22Rv1 (cell line): ENCODE data around the gene EPS8L2.
"Not testable (repeated sequence)": the region's sequence is repeated elsewhere in the genome, so short reads cannot be mapped to it uniquely, and the experiment has no call there.

Experiments used
- H3K27ac ChIP-seq: fragments of 450-650 bp; 2 replicates; pipeline ENCODE4 v1.5.1; 2017
- ZFX ChIP-seq: fragments of 450-650 bp; IDR thresholded peaks from 2 replicates; pipeline ENCODE4 v1.6.1; 2017; ENCODE audit warnings: antibody characterized with exemption, borderline replicate concordance
- TF ChIP-seq, protein P1 (sequence below): fragments of 450-650 bp; IDR thresholded peaks from 2 replicates; pipeline ENCODE4 v1.5.1; 2017; ENCODE audit warnings: mild to moderate bottlenecking

The EPS8L2 gene

DNA sequence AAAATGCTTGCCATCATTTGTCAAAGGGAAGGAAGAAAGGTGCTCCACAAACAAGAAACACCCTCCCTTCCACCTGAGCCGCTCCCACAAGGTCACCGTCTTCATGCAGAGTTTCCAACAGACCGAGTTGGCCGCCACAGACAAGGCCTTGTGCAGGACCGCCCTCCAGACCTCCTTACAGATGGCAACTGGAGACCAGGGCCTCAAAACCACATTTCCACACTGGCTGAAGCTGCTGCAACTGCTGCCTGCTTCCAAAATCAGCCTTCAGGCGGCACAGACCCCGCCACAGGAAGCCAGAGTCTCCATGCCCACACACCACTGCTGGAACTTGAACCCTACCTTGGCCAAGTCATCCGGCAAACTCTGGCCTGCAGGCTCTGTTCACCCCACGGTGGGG is 17.4 kb upstream of the EPS8L2 start:
- TF ChIP-seq ZFX: no peak
- TF ChIP-seq, protein P1, sequence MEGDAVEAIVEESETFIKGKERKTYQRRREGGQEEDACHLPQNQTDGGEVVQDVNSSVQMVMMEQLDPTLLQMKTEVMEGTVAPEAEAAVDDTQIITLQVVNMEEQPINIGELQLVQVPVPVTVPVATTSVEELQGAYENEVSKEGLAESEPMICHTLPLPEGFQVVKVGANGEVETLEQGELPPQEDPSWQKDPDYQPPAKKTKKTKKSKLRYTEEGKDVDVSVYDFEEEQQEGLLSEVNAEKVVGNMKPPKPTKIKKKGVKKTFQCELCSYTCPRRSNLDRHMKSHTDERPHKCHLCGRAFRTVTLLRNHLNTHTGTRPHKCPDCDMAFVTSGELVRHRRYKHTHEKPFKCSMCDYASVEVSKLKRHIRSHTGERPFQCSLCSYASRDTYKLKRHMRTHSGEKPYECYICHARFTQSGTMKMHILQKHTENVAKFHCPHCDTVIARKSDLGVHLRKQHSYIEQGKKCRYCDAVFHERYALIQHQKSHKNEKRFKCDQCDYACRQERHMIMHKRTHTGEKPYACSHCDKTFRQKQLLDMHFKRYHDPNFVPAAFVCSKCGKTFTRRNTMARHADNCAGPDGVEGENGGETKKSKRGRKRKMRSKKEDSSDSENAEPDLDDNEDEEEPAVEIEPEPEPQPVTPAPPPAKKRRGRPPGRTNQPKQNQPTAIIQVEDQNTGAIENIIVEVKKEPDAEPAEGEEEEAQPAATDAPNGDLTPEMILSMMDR: no peak
- no peak overlapping the region for H3K27ac ChIP-seq

DNA sequence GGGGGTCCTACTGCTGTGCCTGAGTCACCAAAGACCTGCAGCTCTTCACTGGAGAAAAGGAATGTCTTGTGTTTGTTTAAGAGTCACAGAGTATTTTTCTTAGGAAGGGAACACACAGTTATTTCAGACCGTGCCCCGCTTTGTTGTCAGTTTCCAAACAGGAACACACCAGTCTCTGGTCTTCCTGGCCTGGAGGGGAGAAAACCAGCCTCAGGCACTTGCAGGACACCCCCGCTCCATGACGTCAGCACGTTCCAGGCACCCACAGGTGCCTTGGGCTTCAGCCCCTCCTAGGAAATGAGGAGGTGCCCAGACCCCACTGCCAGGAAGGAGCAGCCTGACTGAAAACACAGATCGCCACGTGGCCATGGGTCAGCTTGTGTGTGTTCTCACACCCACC is 16.4 kb upstream of the EPS8L2 start:
- no peak overlapping the region for H3K27ac ChIP-seq
- no peak for TF ChIP-seq ZFX
- TF ChIP-seq, protein P1: no peak

DNA sequence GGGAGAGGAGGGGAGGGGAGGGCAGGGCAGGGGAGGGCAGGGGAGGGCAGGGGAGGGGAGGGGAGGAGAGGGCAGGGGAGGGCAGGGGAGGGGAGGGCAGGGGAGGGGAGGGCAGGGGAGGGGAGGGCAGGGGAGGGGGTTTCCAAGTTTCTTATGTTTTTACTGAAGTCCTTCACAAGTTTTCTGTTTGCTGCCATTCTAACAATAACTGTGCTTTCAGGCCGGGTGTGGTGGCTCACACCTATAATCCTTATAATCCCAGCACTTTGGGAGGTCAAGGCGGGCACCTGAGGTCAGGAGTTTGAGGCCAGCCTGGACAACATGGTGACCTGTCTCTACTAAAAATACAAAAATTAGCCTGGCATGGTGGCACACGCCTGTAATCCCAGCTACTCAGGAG is 15.8 kb upstream of the EPS8L2 start:
- H3K27ac ChIP-seq: not testable (repeated sequence)

DNA sequence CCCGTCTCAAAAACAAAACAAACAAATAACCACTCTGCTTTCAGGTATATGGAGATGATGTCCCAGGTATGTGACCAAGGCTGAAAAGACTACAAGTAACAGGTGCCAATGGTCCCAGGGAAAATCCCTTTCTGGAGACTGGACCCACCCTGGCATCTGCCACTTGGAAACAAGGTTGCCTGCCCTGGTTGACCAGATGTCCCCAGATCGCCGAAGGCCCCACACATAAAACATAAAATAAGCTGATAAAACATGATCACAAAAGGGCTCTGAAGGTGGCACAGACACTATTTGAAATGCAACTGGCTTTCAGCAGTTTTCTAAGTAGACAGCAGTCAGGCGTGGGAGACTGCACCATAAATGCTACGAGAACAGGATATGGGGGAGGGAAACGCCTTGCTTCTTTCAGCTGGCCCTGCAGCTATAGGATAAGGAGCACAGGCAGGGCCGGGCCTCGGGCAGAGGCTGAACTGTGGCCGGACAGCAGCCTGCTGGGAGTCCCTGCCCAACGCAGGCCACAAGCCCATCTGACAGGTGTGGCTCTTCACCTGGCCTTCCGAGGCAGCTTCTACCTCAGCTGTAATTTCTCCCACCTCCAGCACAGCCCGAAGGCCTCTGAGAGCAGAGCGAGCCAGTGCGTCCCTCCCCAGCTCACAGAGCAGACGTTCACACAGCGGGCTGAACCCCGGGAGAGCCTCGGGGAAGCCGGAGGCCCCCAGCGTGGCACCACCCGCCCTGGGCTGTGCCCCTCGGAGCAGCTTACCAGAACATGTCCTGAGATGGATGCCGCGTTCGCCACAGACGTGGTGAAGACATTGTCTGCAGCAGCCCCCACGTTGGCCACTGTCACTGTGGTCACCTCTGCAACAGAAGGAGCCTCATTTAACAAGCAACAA is 15.0 kb upstream of the EPS8L2 start:
- no peak for TF ChIP-seq ZFX
- TF ChIP-seq, protein P1: no peak
- H3K27ac ChIP-seq: no peak overlapping the region

DNA sequence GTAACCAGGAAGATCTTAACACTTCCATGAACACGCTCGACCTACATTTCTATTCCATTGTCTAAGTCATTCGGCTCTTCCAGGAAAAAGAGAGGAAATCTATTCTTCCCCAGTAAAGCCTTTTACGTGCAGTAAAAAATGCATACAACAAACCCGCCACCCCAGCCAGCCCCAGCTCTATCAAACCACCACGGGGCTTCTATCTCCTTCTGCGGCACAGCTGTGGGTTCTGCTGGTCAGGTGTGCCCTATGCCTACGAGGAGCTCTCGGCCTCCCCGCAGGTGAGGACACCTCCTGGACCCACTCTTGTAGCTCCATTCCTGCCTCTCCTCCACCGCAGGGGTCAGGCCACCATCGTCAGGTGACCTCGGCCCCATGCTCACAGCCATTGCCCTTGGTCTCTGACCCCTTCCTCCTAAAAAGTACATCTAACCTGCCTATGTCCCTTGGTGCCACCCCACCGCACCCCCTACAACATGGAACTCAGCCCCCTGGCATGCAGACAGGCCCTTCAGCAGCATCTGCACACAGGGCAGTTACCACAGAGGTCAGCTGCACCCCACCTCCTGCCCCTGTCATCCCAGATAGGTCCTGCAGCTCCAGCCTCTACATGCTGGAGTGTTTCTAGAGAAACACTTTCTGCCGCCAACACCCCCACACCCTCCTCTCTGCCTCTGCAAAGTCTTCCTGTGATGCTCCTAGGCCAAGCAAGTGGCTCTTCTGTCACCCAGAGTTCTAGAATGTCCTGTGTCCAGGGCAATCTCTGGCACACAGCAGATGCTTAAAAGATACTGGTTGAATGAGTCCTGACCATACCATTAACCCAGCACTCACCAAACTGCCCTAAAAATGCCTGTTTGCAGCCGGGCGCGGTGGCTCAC is 14.1 kb upstream of the EPS8L2 start:
- no peak overlapping the region for H3K27ac ChIP-seq
- TF ChIP-seq, protein P1: no peak
- no peak for TF ChIP-seq ZFX

DNA sequence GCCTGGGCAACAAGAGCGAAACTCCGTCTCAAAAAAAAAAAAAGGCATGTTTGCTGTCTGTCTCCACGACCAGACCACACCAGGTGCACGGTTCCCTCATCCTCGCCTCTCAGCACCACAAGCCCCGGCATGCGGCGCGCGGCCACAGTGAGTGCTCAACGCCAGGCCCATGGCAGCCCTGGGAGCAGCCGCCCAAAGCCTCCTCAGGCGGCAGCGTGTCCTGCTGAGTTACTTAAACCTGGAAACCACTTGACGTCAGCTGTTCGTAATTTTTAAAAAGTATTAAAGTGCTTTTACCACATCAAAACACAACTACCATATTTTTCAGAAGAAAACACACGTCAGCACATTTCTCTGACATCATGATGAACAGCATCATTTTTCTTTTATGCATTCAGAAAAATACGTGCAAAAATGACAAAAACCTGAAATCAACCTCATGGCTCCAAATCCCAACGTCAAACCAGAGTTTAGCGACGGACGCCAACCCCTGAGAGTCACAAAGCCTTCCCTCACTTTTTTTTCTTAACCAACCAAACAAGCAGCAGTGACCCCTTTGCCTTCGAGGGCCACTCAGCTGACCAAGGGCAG is 13.1 kb upstream of the EPS8L2 start:
- no peak for TF ChIP-seq ZFX
- TF ChIP-seq, protein P1: no peak
- H3K27ac ChIP-seq: no peak overlapping the region

DNA sequence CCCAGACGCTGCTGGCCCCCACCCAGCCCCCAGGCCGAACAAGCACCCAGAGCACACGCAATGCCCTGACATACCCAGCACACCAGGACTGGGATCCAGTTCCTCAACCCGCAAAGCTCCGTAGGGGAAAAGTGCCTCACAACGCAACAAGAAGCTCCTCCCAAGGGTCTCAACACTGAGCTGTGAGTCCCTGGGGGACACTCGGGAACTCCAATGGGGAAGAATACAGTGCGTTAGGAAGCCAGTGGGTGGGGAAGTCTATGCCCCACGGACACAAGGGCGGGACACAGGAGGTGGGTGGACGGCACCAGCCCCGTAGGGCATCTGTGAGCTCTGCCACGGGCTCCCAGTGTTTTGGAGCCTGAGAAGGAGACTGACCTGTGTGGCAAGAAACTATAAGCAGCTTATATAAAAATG is 12.6 kb upstream of the EPS8L2 start:
- no peak for TF ChIP-seq ZFX
- TF ChIP-seq, protein P1: no peak
- H3K27ac ChIP-seq: no peak overlapping the region
